DMS153 treated with DMSO at 0.1 percent for 48 hours (cell line): ENCODE data around the gene BBS12.

ENCODE experiments used
- DNase-seq: peaks from one replicate; lab custom pipeline; 2025; ENCODE audit not compliant: unreplicated experiment; lab: John Stamatoyannopoulos, UW

Gene BBS12

GRCh38 chr4:122793811-122794210 lies 61.3 kb downstream of the BBS12 start:
- DNase-seq = no peak
